ENCODE measurements around the gene LRRC61.
A peak's percentile ranks its signal among the peaks of the same experiment; 100 is the strongest.

LRRC61 gene

GRCh38 chr7:150381785-150382122, 58.6 kb downstream of the LRRC61 start:
- Histone ChIP-seq H3K9me3 (ENCODE audit: control insufficient read depth, low read length) (no peaks in the 10 kb centered on the region), H3K4ac (ENCODE audit: low read depth in 1 of 2, low read length in 2 of 2) (no peak overlapping the region), H3K14ac (ENCODE audit: low read length in 2 of 2) (peak overlapping the region in 1 of 2 experiments; percentile 49), H3K27ac (ENCODE audit: low read length, poor library complexity, severe bottlenecking) (no peak overlapping the region), H3K4me2 (ENCODE audit: low read length, poor library complexity, severe bottlenecking) (no peak overlapping the region), H4K91ac (ENCODE audit: low read length) (no peak overlapping the region), H2AK5ac (ENCODE audit: low read length, severe bottlenecking) (no peak overlapping the region), H2AFZ (ENCODE audit: low read depth, low read length) (no peak overlapping the region), H2BK15ac (ENCODE audit: low read depth, poor library complexity, severe bottlenecking) (no peak overlapping the region), H3K9ac (ENCODE audit: low read length) (no peak overlapping the region), H3K18ac (ENCODE audit: low read depth in 1 of 2, low read length in 2 of 2) (no peak overlapping the region), H3K36me3 (ENCODE audit: control insufficient read depth in 1 of 2, insufficient read depth in 2 of 2, low read depth in 1 of 2, low read length in 2 of 2) (peaks cover 3 to 21% of the 10 kb centered on the region in 2 experiments), H3K23ac (ENCODE audit: low read length in 2 of 2) (no peak overlapping the region), H4K8ac (ENCODE audit: low read length) (no peak overlapping the region), H2BK12ac (ENCODE audit: low read length in 2 of 2) (no peak overlapping the region), H2BK120ac (ENCODE audit: low read depth, low read length) (no peak overlapping the region), H2BK5ac (ENCODE audit: low read depth, low read length, poor library complexity, severe bottlenecking) (no peak overlapping the region), H3K79me1 (replicated peaks; ENCODE audit: low read length, poor library complexity, severe bottlenecking) (peaks cover 51% of the 10 kb centered on the region), H3K27me3 (ENCODE audit: control insufficient read depth in 1 of 2, insufficient read depth in 1 of 2, low read length in 2 of 2) (no peaks in the 10 kb centered on the region), H3K4me3 (ENCODE audit: insufficient read depth in 1 of 2, low read depth in 1 of 2, low read length in 2 of 2) (no peak overlapping the region), H3K4me1 (ENCODE audit: control insufficient read depth, insufficient read depth, low read depth, low read length) (peaks cover 24% of the 10 kb centered on the region)
- 100% methylated on average over 1 of the region's 1 CpG for WGBS
- no peak for DNase-seq

GRCh38 chr7:150382123-150382843, 59.1 kb downstream of the LRRC61 start:
- no peak overlapping the region for H3K23ac ChIP-seq (ENCODE audit: low read length in 2 of 2)
- H2BK12ac ChIP-seq (ENCODE audit: low read length in 2 of 2): no peak overlapping the region
- H3K4me3 ChIP-seq (ENCODE audit: insufficient read depth in 1 of 2, low read depth in 1 of 2, low read length in 2 of 2): no peak overlapping the region
- H3K9ac ChIP-seq (ENCODE audit: low read length): no peak overlapping the region
- H3K79me1 ChIP-seq (replicated peaks; ENCODE audit: low read length, poor library complexity, severe bottlenecking): peaks cover 52% of the 10 kb centered on the region
- H3K4me1 ChIP-seq (ENCODE audit: control insufficient read depth, insufficient read depth, low read depth, low read length): peaks cover 24% of the 10 kb centered on the region
- H3K27me3 ChIP-seq (ENCODE audit: control insufficient read depth in 1 of 2, insufficient read depth in 1 of 2, low read length in 2 of 2): no peaks in the 10 kb centered on the region
- H3K4me2 ChIP-seq (ENCODE audit: low read length, poor library complexity, severe bottlenecking): no peak overlapping the region
- no peak overlapping the region for H2BK5ac ChIP-seq (ENCODE audit: low read depth, low read length, poor library complexity, severe bottlenecking)
- H4K91ac ChIP-seq (ENCODE audit: low read length): no peak overlapping the region
- 95% methylated on average over 20 of the region's 20 CpGs for WGBS
- no peak overlapping the region for H2AFZ ChIP-seq (ENCODE audit: low read depth, low read length)
- H2BK15ac ChIP-seq (ENCODE audit: low read depth, poor library complexity, severe bottlenecking): no peak overlapping the region
- no peak for DNase-seq
- no peak overlapping the region for H3K18ac ChIP-seq (ENCODE audit: low read depth in 1 of 2, low read length in 2 of 2)
- H3K9me3 ChIP-seq (ENCODE audit: control insufficient read depth, low read length): no peaks in the 10 kb centered on the region
- H3K27ac ChIP-seq (ENCODE audit: low read length, poor library complexity, severe bottlenecking): no peak overlapping the region
- H3K4ac ChIP-seq (ENCODE audit: low read depth in 1 of 2, low read length in 2 of 2): no peak overlapping the region
- H2AK5ac ChIP-seq (ENCODE audit: low read length, severe bottlenecking): no peak overlapping the region
- H3K14ac ChIP-seq (ENCODE audit: low read length in 2 of 2): peak overlapping the region in 1 of 2 experiments; percentile 49
- peaks cover 3 to 21% of the 10 kb centered on the region in 2 experiments for H3K36me3 ChIP-seq (ENCODE audit: control insufficient read depth in 1 of 2, insufficient read depth in 2 of 2, low read depth in 1 of 2, low read length in 2 of 2)
- no peak overlapping the region for H2BK120ac ChIP-seq (ENCODE audit: low read depth, low read length)
- H4K8ac ChIP-seq (ENCODE audit: low read length): no peak overlapping the region

GRCh38 chr7:150382844-150383225, 59.7 kb downstream of the LRRC61 start:
- 98% methylated on average over 3 of the region's 4 CpGs for WGBS
- Histone ChIP-seq H3K4me1 (ENCODE audit: control insufficient read depth, insufficient read depth, low read depth, low read length) (peaks cover 21% of the 10 kb centered on the region), H3K4ac (ENCODE audit: low read depth in 1 of 2, low read length in 2 of 2) (no peak overlapping the region), H3K18ac (ENCODE audit: low read depth in 1 of 2, low read length in 2 of 2) (no peak overlapping the region), H2AK5ac (ENCODE audit: low read length, severe bottlenecking) (no peak overlapping the region), H2BK120ac (ENCODE audit: low read depth, low read length) (no peak overlapping the region), H3K27ac (ENCODE audit: low read length, poor library complexity, severe bottlenecking) (no peak overlapping the region), H2BK5ac (ENCODE audit: low read depth, low read length, poor library complexity, severe bottlenecking) (no peak overlapping the region), H3K14ac (ENCODE audit: low read length in 2 of 2) (no peak overlapping the region), H3K9me3 (ENCODE audit: control insufficient read depth, low read length) (no peaks in the 10 kb centered on the region), H3K79me1 (replicated peaks; ENCODE audit: low read length, poor library complexity, severe bottlenecking) (peaks cover 52% of the 10 kb centered on the region), H3K9ac (ENCODE audit: low read length) (no peak overlapping the region), H4K91ac (ENCODE audit: low read length) (no peak overlapping the region), H3K36me3 (ENCODE audit: control insufficient read depth in 1 of 2, insufficient read depth in 2 of 2, low read depth in 1 of 2, low read length in 2 of 2) (peaks cover 3 to 22% of the 10 kb centered on the region in 2 experiments), H3K23ac (ENCODE audit: low read length in 2 of 2) (no peak overlapping the region), H2BK12ac (ENCODE audit: low read length in 2 of 2) (no peak overlapping the region), H3K27me3 (ENCODE audit: control insufficient read depth in 1 of 2, insufficient read depth in 1 of 2, low read length in 2 of 2) (no peaks in the 10 kb centered on the region), H2AFZ (ENCODE audit: low read depth, low read length) (no peak overlapping the region), H3K4me3 (ENCODE audit: insufficient read depth in 1 of 2, low read depth in 1 of 2, low read length in 2 of 2) (no peak overlapping the region), H4K8ac (ENCODE audit: low read length) (no peak overlapping the region), H3K4me2 (ENCODE audit: low read length, poor library complexity, severe bottlenecking) (no peak overlapping the region), H2BK15ac (ENCODE audit: low read depth, poor library complexity, severe bottlenecking) (no peak overlapping the region)
- DNase-seq: no peak

GRCh38 chr7:150383710-150384397, 60.7 kb downstream of the LRRC61 start:
- H2BK120ac ChIP-seq (ENCODE audit: low read depth, low read length): no peak overlapping the region
- no peaks in the 10 kb centered on the region for H3K9me3 ChIP-seq (ENCODE audit: control insufficient read depth, low read length)
- H2BK5ac ChIP-seq (ENCODE audit: low read depth, low read length, poor library complexity, severe bottlenecking): no peak overlapping the region
- peaks cover 13% of the 10 kb centered on the region for H3K4me1 ChIP-seq (ENCODE audit: control insufficient read depth, insufficient read depth, low read depth, low read length)
- no peak overlapping the region for H2BK15ac ChIP-seq (ENCODE audit: low read depth, poor library complexity, severe bottlenecking)
- H3K23ac ChIP-seq (ENCODE audit: low read length in 2 of 2): no peak overlapping the region
- H3K9ac ChIP-seq (ENCODE audit: low read length): no peak overlapping the region
- 84% methylated on average over 17 of the region's 22 CpGs for WGBS
- H3K4me3 ChIP-seq (ENCODE audit: insufficient read depth in 1 of 2, low read depth in 1 of 2, low read length in 2 of 2): no peak overlapping the region
- no peak for DNase-seq
- H2AK5ac ChIP-seq (ENCODE audit: low read length, severe bottlenecking): no peak overlapping the region
- peaks cover 52% of the 10 kb centered on the region for H3K79me1 ChIP-seq (replicated peaks; ENCODE audit: low read length, poor library complexity, severe bottlenecking)
- no peak overlapping the region for H3K4me2 ChIP-seq (ENCODE audit: low read length, poor library complexity, severe bottlenecking)
- H2BK12ac ChIP-seq (ENCODE audit: low read length in 2 of 2): no peak overlapping the region
- no peak overlapping the region for H2AFZ ChIP-seq (ENCODE audit: low read depth, low read length)
- no peak overlapping the region for H3K14ac ChIP-seq (ENCODE audit: low read length in 2 of 2)
- H3K4ac ChIP-seq (ENCODE audit: low read depth in 1 of 2, low read length in 2 of 2): no peak overlapping the region
- no peak overlapping the region for H4K8ac ChIP-seq (ENCODE audit: low read length)
- H3K27me3 ChIP-seq (ENCODE audit: control insufficient read depth in 1 of 2, insufficient read depth in 1 of 2, low read length in 2 of 2): no peaks in the 10 kb centered on the region
- H3K27ac ChIP-seq (ENCODE audit: low read length, poor library complexity, severe bottlenecking): no peak overlapping the region
- H4K91ac ChIP-seq (ENCODE audit: low read length): no peak overlapping the region
- no peak overlapping the region for H3K18ac ChIP-seq (ENCODE audit: low read depth in 1 of 2, low read length in 2 of 2)
- H3K36me3 ChIP-seq (ENCODE audit: control insufficient read depth in 1 of 2, insufficient read depth in 2 of 2, low read depth in 1 of 2, low read length in 2 of 2): peaks cover 3 to 31% of the 10 kb centered on the region in 2 experiments
